Esophagus squamous epithelium (tissue), 5 donors: ENCODE measurements around the gene ADAMTSL1. TPM values are rescaled to one million over a fixed set of nuclear protein-coding genes. Genes with fewer than 3 reads are reported as not detected.

Experiments used
- DNase-seq: peaks from one replicate; lab custom pipeline; 2025; lab: John Stamatoyannopoulos, UW
- H3K27ac ChIP-seq, 4 donors: fragments of 200-600 bp; sonication (generic); one replicate each; pipeline ENCODE4 v1.5.1; 2016 to 2019; ENCODE audit warnings: mild to moderate bottlenecking in 1 of 4
- H3K27me3 ChIP-seq, 4 donors: fragments of 200-600 bp; sonication (generic); 1 replicate in 3 of 4; 2 replicates in 1 of 4; pipeline versions ENCODE4 v1.5.1 to v1.6.0; 2017 to 2021; ENCODE audit warnings: antibody characterized with exemption in 1 of 4
- H3K36me3 ChIP-seq, 3 donors: fragments of 200-600 bp; sonication (generic); one replicate each; pipeline ENCODE4 v1.5.1; 2016 to 2019
- H3K4me1 ChIP-seq, 3 donors: fragments of 200-600 bp; sonication (generic); one replicate each; pipeline ENCODE4 v1.5.1; 2017 to 2019
- H3K4me3 ChIP-seq, 4 donors: fragments of 200-600 bp; sonication (generic); 1 replicate in 3 of 4; 2 replicates in 1 of 4; pipeline ENCODE4 v1.5.1; 2016 to 2019; ENCODE audit warnings: mild to moderate bottlenecking in 2 of 4, moderate library complexity in 1 of 4
- H3K9me3 ChIP-seq, 3 donors: fragments of 200-600 bp; sonication (generic); one replicate each; pipeline ENCODE4 v1.5.1; 2016 to 2019
- POLR2A ChIP-seq, 4 donors: fragments of 450-650 bp; IDR thresholded peaks; one replicate each; pipeline ENCODE4 v1.6.1; 2017; ENCODE audit warnings: antibody characterized with exemption in 4 of 4, mild to moderate bottlenecking in 4 of 4, moderate library complexity in 3 of 4
- whole genome bisulfite sequencing, 2 donors: methylation state at CpG; one replicate each; pipeline ENCODE4 v1.1.5; 2018; 5-methylcytosine and 5-hydroxymethylcytosine counted together
- intact Hi-C: fragments of 100-400 bp; cut with DNase I; formaldehyde crosslinking; loops from one replicate; pipeline ENCODE4 v1.15.0; 2022
- total RNA-seq, 4 donors: library from RNA; depleted of rRNA; stranded (reverse); fragments of >200 nt; gene quantifications; one replicate each; pipeline ENCODE4 v1.1.0, GENCODE V29; 2016
- TF ChIP-seq, protein P1 (sequence below), 6 experiments: fragments of 450-650 bp in 4 of 6; fragments of 200-600 bp in 2 of 6; sonication (generic) in 2 of 6; IDR thresholded peaks; one replicate each; pipeline ENCODE4 v1.5.1; 2016 to 2019; ENCODE audit warnings: antibody characterized with exemption in 6 of 6, mild to moderate bottlenecking in 4 of 6, moderate library complexity in 4 of 6
- donor health status: DM: yes; HTN: yes; CAD: no.

ADAMTSL1 gene
- total RNA-seq, 4 donors from 2014 or later: 0.80 to 23.7 (median 2.3) TPM

DNA sequence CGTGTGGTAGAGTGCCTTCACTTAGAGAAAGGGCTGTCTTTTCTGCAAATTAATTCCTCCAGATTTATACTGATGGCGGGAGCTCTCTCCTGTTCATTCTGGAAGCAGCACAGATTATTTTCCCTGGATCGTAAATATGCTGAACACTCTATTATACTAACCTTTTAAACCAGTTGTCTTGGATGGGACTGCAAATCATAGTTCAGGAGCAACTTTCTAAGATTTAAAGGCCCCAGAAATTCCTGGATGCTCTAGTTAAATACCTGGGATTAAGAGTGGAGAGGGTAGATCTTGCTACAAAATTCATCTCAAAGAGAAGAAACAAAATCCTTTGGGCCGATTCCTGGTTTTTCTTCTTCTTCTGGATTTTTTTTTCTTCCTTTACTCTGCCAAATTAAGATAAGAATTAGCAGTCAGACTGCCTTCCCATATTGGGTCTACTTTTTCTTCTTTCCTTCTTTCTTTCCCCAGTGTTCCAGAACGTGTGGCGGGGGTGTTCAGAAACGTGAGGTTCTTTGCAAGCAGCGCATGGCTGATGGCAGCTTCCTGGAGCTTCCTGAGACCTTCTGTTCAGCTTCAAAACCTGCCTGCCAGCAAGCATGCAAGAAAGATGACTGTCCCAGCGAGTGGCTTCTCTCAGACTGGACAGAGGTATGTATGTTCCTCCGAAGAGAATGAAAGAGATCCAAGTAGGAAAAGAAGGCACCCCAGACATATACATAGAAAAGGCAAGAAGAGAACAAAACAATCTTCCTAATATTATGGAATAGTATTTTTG, 296.4 kb downstream of the ADAMTSL1 start:
- no peaks in the 10 kb centered on the region for H3K36me3 ChIP-seq
- WGBS, 2 donors: 86 to 88% methylated on average over 10 of the region's 10 CpGs
- no peak overlapping the region for H3K4me3 ChIP-seq
- H3K9me3 ChIP-seq: no peaks in the 10 kb centered on the region
- TF ChIP-seq, protein P1, sequence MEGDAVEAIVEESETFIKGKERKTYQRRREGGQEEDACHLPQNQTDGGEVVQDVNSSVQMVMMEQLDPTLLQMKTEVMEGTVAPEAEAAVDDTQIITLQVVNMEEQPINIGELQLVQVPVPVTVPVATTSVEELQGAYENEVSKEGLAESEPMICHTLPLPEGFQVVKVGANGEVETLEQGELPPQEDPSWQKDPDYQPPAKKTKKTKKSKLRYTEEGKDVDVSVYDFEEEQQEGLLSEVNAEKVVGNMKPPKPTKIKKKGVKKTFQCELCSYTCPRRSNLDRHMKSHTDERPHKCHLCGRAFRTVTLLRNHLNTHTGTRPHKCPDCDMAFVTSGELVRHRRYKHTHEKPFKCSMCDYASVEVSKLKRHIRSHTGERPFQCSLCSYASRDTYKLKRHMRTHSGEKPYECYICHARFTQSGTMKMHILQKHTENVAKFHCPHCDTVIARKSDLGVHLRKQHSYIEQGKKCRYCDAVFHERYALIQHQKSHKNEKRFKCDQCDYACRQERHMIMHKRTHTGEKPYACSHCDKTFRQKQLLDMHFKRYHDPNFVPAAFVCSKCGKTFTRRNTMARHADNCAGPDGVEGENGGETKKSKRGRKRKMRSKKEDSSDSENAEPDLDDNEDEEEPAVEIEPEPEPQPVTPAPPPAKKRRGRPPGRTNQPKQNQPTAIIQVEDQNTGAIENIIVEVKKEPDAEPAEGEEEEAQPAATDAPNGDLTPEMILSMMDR (IDR thresholded peaks at IDR 0.05): no peak
- TF ChIP-seq POLR2A (IDR thresholded peaks at IDR 0.05): no peak
- H3K27ac ChIP-seq: no peak overlapping the region
- no peaks in the 10 kb centered on the region for H3K4me1 ChIP-seq
- intact Hi-C loops: no loop called here
- H3K27me3 ChIP-seq: no peaks in the 10 kb centered on the region
- no peak for DNase-seq

DNA sequence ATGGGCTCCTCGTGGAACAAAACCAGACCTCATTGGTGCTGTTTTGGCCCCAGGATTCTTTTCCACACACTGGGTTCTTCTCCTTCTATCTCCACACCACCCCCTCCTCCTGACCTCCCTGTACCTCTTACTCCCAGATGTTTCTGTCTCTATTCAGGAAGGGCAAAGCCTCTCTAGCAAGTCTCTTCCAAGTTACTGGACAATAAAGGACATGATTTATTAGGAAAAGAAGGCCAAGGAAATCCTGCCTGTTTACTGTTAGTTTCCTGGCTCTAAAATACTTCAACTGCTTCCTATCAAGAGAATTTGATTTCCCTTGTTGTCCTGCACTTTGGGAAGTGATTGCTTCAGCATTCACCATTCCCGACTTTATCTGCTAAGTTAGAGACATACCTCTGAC, 297.1 kb downstream of the ADAMTSL1 start:
- Histone ChIP-seq H3K36me3 (no peaks in the 10 kb centered on the region), H3K4me1 (no peaks in the 10 kb centered on the region), H3K9me3 (no peaks in the 10 kb centered on the region), H3K27ac (no peak overlapping the region), H3K27me3 (no peaks in the 10 kb centered on the region), H3K4me3 (no peak overlapping the region)
- WGBS, 2 donors: 77 to 83% methylated on average over 2 of the region's 2 CpGs
- intact Hi-C loops: no loop called here
- TF ChIP-seq, protein P1 (IDR thresholded peaks at IDR 0.05): no peak
- no peak for TF ChIP-seq POLR2A (IDR thresholded peaks at IDR 0.05)
- DNase-seq: no peak

DNA sequence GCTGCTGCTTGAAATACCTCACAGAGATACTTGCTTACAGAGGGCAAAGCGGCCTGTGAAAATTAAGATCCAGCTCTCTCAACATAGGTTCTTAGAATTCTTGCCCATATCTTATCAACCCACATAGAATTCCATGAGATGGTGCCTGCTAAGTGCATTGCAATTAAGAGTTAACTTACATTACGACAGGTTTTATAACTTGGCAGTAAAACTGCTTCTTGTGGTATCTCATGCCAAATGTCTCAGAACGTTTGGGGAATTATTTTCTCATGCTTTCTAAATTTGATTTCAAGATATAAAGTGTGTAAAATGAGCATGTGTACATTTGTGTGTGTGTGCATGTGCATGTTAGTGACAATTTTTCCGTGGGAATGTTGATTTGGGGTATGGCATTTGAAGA, 297.8 kb downstream of the ADAMTSL1 start:
- Histone ChIP-seq H3K9me3 (no peaks in the 10 kb centered on the region), H3K4me3 (no peak overlapping the region), H3K27ac (no peak overlapping the region), H3K4me1 (no peaks in the 10 kb centered on the region), H3K36me3 (peaks cover 0 to 5% (median 0%) of the 10 kb centered on the region in 3 donors), H3K27me3 (no peaks in the 10 kb centered on the region)
- no peak for DNase-seq
- 37 to 45% methylated on average over 4 of the region's 4 CpGs for WGBS, 2 donors
- TF ChIP-seq POLR2A (IDR thresholded peaks at IDR 0.05): no peak
- TF ChIP-seq, protein P1 (IDR thresholded peaks at IDR 0.05): no peak
- intact Hi-C loops: no loop called here

DNA sequence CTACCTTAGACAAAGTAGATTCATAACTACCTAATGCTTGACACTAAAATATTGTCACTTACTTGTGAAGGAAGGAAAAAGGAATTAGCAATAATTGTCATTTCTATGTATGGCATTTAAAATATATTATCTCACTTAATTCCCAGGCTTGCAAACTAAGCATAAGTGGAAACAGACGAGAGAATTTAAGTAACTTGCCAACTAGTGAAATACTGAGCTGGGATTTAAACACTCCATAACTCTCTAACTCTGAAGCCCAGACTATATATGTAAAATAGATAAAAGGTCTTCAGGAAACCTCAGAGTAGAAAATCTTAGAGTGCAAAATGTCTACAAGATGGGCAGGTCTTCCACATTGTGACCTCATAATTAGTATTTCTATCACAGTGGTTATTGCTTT, 301.3 kb downstream of the ADAMTSL1 start:
- no peak overlapping the region for H3K27ac ChIP-seq
- TF ChIP-seq POLR2A (IDR thresholded peaks at IDR 0.05): no peak
- TF ChIP-seq, protein P1 (IDR thresholded peaks at IDR 0.05): no peak

DNA sequence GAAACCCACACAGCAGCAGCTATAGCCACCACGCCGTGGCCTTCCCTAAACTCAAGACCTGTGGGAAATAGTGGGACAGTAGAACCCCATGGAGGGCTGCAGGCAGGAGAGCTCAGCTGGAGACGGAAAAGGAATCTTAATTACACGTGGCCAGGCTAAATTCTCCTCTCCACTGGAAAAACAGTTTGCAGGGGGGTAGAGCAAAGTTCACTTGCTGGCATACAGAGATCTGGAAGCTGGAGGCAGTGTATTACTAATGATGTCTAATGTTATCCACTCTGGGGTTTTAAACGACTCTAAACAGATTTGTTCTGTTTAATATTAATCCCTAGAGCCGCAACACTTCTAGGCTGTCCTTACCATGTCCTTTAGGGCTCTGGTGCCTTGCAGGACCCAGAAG, 302.0 kb downstream of the ADAMTSL1 start:
- WGBS, 2 donors: 67 to 72% methylated on average over 4 to 6 of the region's 6 CpGs
- Histone ChIP-seq H3K4me1 (no peaks in the 10 kb centered on the region), H3K36me3 (peaks cover 0 to 16% (median 0%) of the 10 kb centered on the region in 3 donors), H3K4me3 (no peak overlapping the region), H3K27me3 (no peaks in the 10 kb centered on the region), H3K27ac (no peak overlapping the region), H3K9me3 (no peaks in the 10 kb centered on the region)
- DNase-seq: no peak
- no peak for TF ChIP-seq POLR2A (IDR thresholded peaks at IDR 0.05)
- TF ChIP-seq, protein P1 (IDR thresholded peaks at IDR 0.05): no peak
- intact Hi-C loops: no loop called here

More for the DNA sequence above, 301.3 kb downstream of the ADAMTSL1 start:
- H3K9me3 ChIP-seq: no peaks in the 10 kb centered on the region
- intact Hi-C loops: no loop called here
- H3K36me3 ChIP-seq: peaks cover 0 to 16% (median 0%) of the 10 kb centered on the region in 3 donors
- DNase-seq: no peak
- no peaks in the 10 kb centered on the region for H3K27me3 ChIP-seq
- H3K4me3 ChIP-seq: no peak overlapping the region
- 78 to 90% methylated on average over 1 of the region's 1 CpG for WGBS, 2 donors
- no peaks in the 10 kb centered on the region for H3K4me1 ChIP-seq
